ENCODE measurements around the gene BLM.

DNA sequence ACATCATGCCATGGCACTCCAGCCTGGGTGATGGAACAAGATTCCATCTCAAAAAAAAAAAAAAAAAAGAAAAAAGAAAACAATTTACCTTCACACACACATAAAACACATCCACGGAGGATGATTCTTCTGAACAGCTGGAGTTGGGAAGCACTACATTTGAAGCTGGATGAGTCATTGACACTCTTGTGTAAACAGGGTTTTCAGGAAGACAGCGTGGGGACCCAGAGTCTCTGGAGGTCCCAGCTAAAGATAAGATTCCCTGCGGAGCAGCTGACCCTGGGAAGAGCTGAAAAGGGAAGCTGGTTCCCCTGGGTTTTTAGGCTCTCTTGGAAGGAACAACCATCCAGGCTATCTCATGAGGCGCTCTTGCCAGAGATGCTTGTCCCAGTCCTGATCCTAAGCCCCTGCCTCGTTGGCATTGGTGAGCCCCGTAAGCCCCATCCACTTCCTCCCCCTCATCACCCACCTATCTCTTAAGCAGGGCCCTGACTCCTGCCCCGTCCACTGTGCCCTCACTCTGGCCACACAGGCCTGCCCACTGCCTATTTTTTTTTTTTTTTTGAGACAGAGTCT is 119.2 kb downstream of the BLM start:
- no peak for TF ChIP-seq CTCF (IDR thresholded peaks at IDR 0.05)
- TF ChIP-seq POLR2AphosphoS5 (IDR thresholded peaks at IDR 0.05): no peak
- TF ChIP-seq POLR2A (IDR thresholded peaks at IDR 0.05): no peak
